SIG-M5 (cell line): Measurements from ENCODE around the gene PDLIM3.
"Not testable (repeated sequence)": the region's sequence is repeated elsewhere in the genome, so short reads cannot be mapped to it uniquely, and the experiment has no call there.

ENCODE experiments used
- DNase-seq: peaks from one replicate; lab custom pipeline; 2025; lab: John Stamatoyannopoulos, UW

The PDLIM3 gene

DNA sequence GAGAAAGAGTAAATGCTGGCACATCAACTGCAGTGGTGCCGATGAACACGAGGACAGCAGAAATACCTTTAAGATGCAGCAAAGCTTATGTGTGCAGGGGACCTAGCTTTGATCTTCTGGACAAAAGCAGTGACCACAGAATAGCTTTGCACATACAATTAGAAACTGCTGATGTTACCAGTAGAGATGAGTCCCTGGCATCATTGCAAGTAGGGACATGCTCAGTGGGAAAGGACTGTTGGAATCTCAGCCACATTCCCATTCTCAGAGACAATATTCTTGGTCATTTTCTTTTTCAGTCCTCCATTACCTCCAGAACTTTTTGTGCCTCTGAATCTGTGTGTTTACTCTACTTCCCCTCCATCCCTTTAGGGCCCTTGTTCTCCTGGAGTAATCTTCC, 16.9 kb upstream of the PDLIM3 start:
- no peak for DNase-seq

DNA sequence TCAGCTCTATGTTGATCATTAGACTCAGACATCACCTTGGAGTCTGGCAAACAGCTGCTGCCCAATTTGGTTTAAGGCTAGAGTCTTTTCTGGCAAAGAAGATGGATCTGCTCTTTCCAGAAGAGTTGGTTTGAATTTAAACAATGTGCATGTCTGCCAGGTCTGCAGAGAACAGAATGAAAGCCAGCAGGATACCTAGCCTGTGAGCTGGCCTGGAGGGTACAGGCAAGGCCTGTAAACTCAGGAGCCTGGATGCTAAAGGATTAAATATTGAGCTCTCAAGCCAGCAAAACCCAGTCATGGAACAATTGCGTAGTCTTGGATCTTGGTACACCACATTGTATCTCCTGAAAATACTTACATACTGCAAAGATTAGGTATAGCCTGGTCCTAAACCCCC, 15.6 kb upstream of the PDLIM3 start:
- no peak for DNase-seq

DNA sequence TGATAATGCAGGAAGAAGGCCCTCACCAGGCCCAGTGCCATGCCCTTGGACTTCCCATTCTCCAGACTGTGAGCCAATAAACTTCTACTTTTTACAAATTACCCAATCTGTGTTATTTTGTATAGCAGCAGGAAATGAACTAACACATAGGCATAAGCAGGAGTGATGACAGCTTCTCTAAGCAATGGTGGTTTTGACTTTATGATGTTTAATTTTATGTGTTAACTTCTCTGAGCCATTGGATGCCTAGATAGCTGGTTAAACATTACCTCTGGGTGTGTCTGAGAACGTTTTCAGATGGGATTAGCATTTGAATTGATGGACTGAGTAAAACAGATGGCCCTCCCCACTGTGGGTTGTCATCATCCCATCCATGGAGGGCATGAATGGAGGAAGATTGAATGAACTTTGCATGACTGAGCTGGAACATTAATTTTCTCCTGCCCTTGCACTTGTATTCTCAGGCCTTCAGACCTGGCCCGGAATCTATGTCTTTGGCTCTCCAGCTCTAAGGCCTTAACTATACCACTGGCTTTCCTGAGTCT, 13.9 kb upstream of the PDLIM3 start:
- DNase-seq: no peak

DNA sequence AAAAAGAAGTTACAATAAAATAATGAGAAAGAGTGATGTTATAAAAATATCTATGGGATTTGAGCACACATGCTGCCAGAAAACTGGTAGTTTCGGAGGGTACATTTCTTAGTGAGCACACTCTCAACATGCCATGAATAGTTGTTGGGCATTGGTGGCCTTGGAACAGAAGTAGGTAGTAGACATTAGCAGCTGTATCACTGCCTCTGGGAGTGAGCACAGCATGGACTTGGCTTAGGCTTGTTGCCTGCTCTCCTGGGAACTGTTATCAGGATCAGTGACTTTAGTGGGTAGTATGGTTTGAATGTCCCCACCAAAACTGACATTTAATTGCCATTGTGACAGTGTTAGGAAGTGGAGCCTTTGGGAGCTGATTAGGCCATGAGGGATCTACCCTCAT, 13.3 kb upstream of the PDLIM3 start:
- DNase-seq: no peak

DNA sequence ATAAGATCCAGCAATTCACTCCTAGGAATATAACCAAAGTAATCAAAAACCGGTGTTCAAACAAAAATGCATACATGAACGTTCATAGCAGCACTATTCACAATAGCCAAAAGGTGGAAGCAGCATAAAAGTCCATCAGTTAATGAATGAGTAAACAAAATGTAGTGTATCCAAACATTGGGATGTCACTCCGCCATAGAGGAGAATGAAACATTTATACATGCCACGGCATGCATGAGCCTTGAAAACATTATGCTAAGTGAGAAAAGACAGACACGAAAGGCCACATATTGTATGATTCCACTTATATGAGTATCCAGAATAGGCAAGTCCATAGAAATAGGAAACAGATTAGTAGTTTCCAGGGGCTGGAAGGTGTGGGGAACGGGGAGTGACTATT, 11.0 kb upstream of the PDLIM3 start:
- DNase-seq: no peak

DNA sequence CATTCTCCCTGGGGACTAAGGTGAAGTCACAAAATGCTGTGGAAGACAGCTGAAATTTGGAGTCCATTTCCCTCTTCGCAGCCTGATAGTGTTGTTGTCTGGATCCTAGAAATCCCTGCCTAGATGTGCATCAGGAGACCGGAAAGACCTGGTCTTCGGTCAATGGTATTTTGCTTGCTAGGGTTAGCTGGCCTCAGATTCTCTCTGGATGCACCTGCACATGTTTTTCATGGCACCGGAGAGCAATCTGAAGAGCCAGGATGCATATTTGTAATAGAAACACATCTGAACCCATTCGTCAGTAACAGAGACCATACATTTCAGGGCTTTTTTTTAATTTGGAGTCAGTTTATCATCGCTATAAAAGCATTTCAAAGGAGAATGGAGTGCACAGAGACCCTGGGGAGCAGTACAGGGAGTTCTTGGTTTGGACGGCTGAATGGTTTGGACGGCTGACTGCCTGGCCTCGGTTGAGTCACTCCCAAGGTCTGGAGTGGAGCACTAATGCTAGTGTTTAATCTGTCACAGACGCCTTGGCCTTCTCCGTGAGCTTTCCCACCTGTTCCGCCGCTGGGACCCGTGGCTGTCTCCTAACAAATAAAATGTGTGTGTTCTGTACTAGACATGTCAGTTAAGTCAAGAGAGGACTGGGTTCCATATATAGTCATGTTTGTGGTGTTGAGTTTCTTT, 7.5 kb upstream of the PDLIM3 start:
- no peak for DNase-seq

DNA sequence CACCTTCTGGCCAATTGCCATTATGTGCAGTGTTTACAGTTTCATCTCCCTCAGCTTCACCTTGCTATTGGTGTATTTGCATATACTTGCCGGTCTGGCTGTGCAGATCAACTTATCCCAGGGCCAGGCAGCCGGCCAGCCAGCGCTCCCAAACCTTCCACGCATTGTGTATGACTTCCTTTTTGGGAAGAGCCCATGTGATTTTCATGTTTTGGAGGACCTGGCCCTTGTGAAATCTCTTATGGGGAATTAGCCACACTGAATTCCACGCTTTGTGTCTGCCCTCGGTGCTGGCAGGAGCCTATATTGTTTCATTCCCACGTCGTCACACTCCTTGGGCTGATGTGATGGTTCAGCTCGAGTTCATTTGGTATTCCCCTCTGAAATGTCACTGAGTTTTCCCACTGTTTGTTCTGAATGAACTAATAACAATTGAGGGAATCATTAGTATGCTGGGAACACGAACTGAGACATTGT, 6.0 kb upstream of the PDLIM3 start:
- DNase-seq: no peak

DNA sequence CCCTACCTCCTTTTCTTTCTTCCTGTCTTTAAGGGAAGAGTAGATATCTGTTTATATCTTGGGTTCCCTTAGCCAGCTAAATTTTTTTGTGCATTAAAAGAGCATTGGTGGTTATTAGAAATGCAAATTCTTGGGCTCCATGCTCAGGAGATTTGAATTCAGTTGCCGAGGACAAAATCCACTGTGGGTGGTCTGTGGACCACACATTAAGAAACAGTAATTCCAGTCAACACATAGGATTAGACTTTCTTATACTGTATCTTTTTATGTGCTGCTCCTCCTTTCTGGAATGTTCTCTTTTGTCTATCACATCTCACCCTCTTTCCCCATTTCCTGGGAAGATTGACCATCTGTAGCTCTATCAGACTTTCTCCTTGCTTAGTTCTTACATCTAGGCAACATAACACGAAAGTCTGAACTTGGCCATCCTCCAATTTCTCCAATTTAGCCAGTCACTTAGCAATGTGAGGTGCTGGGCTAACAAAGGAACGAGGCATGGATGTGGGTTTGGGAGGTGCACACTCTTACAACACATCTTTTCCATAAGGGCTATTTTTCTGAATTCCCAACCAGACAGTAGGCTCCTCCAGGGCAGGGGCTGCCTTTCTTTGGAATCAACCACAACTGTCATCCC, 5.3 kb upstream of the PDLIM3 start:
- DNase-seq: no peak

DNA sequence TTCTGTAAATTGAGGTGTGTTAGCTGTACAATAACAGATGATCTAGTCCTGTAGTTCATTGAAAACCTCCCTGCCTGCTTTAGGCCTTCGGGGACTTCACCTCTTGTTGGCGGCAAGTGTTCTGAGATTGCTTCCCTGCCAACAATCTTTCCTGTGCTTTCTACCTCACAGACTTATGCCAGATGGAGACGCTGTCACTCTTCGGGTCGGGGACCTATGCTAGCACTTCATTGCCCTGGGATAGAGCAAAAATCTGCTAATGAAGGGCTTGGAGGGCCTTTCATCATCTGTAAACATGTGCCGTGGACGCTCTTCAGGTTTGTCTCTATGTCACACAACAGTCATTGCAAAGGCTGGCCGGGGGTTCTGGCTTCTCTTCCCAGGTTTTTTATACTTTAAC, 4.7 kb upstream of the PDLIM3 start:
- DNase-seq: no peak

DNA sequence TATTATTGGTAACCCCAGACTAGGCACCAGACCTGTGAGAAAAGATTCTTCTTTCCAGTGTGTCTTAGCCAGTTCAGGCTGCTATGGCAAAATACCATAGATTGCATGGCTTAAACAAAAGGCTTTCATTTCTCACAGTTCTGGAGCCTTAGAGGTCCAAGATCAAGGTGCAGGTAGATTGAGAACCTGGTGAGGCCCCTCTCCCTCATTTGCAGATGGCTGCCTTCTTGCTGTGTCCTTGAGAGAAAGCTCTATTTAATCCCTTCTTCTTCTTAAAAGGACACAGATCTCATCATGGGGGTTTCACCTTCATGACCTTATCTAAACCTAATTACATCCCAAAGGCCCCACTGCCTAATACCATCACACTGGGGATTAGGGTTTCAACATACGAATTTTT, 3.5 kb upstream of the PDLIM3 start:
- DNase-seq: no peak

DNA sequence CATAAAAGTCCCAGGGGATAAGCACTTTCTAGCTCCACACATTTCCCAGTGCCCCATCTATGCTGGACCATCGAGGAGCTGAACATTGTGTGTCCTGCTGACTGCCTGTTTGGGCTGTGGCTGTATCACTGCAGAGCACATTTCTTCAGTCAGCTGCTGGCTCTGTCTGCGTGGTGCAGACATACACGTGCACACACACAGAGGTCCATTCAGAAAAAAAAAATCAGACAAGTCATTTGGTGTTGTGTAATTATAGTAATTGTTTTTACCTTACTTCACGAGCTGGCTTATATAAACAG, 1.1 kb upstream of the PDLIM3 start:
- no peak for DNase-seq

DNA sequence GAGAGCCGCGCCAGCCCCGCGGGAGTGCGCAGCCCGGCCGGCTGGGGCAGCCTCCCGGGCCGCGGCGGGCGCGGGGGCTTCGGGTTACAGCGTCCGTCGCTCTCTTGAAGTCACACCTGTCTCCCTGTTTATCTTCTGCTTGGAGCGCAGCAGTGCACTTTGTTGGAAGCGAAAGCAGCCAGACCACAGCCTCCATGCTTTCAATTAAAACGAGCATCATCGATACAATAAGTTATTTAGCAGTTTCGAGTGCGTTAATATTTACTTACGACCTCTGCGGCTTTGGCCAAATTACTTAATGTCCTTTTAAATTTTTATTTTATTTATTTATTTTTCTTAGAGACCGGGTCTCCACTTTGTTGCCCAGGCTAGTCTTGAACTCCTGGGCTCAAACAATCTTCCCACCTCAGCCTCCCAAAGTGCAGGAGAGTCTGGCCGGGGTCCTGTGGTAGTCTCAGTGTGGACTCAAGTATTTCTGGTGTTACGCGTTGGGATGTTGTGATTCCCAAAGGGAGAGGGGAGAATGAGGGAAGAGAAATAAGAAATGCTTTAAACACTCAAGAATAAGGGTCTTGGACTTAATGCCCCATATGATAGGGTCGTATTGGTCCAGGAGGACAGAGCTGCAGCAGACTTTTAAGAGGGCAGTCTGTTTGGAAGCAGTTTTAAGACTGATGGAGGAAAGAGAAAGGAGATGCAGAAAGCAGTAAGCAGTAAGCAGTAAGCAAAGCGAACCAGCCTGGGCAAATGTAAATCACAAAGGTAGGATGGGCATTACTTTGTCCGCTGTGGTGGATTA, 504 bp upstream of the PDLIM3 start:
- no peak for DNase-seq

DNA sequence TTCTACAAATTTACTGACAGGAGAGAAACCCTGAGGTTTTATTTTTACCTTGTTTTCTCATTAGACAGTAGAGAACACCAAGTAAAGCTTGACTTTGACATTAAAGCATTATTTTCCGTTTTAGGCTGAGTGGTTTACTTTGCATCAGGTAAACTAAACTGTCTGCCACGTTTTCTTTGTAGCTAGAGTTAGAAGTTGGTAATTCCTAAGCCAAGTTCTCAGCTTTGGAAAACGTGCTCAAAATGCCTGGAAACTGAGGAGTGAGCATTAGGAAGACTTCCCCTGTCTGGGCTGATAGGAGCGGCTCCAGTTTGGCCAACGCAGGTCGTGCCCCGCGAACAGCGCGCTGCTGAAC, 819 bp downstream of the PDLIM3 start:
- DNase-seq: no peak

DNA sequence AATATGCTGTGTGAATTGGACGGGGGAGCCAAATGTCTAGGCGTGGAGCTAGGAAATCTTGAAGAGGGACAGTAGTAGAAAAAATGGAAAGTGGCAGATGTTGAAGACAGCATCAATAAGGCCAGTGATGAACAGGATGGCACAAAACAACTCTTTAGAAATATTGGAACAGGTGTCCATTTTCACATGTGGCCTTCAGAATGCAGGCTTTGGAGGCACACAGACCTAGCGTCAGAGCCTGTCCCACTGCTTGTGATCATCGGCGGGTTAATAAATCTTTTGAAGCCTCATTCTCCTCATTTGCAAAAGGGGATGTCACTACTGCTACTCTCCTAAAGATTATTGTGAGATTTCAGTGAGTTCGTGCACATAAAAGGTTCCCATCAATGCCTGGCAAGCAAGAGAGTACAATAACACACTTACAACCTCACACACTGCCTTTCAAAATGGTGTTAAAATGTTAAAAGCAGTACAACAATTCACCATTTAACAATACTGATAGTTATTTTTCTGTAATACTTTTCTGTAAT, 2.4 kb downstream of the PDLIM3 start:
- no peak for DNase-seq

DNA sequence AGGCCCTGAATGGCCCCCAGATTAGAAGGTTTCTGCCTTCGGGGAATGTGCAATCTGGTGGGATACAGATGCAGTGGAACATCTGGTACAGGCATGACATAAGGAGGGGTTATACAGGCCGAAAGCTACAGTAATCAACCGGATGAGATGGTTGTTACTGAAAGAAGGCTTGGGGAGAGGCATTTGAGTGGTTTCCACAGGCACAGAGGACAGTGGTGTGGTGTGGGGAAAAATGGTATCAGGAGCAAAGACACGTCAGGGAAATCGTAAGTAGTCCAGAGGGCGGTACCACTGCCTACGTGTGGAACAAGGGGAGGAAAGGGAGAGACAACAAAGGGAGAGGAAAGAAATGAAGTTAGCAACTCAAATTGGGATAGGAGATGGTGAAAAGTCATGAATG, 3.0 kb downstream of the PDLIM3 start:
- DNase-seq: no peak

DNA sequence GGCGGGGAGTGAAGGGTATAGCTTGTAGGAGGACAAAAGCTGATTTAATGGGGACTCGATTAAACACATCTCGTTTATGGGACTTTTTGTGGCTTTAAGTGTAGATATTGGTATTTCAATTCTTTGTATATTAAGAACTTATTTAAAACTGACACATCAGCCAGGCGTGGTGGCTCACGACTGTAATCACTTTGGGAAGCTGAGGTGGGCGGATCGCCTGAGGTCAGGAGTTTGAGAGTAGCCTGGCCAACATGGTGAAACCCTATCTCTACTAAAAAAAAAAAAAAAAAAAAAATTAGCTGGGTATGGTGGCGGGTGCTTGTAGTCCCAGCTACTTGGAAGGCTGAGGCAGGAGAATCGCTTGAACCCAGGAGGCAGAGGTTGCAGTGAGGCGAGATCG, 3.7 kb downstream of the PDLIM3 start:
- not testable (repeated sequence) for DNase-seq

DNA sequence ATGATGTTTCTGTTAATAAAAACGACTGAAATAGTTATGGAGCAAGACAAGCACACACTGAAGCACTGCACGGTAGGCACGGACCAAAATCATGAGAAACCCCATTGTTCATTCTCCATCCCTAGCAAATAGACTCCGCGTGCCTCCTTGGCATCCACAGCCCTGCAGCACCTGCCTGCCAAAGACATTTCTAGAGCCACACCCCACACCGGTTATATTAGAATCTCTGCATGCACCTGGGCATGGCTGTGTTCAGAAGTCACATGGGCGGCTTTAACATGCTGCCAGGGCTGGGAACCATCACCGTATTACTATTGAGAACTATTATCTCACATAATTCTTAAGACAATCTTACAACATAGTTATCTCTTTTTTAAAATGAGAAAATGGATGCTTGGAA, 5.9 kb downstream of the PDLIM3 start:
- no peak for DNase-seq

DNA sequence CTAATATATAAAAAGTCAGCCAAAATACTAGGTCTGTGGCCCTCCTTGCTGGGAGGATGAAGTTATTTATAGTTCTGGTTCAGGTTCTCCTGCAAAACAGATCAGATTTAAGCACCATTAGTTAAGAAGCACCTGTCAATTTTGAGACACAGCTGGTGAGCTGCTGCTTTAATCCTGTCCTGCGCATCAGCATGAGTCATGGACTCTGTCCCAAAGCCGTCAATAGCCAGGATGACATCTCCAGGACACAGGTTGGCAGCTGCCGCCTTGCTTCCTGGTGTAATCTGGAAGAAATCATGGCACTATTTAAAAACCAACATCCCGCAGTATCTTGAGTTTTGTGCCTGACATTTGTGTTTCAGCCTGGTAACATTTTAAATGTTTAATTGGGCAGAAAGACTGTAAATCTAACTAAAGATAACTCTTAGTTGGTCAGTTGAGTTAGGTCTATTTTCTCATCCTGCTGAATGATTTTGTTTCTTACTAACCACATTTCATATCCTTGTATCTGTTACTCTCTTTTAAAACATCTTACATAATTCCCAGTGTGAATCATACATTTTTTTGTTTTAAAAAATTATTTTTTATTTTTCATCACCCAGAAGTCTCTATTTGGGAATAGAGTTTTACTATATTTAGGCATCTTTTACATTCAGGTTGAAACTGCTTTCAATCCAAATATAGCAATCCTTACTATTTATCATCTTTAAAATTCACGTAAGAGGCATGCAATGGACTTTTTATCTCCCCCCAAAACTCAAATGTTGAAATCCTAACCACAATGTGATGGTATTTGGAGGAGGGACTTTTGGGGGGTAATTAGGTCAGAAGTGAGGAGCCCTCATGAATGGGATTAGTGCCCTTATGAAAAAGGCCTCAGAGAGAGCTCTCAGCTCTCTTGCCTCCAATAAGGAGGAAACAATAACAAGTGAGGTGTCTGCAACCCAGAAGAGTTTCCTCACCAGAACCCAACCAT, 10.1 kb downstream of the PDLIM3 start:
- no peak for DNase-seq

DNA sequence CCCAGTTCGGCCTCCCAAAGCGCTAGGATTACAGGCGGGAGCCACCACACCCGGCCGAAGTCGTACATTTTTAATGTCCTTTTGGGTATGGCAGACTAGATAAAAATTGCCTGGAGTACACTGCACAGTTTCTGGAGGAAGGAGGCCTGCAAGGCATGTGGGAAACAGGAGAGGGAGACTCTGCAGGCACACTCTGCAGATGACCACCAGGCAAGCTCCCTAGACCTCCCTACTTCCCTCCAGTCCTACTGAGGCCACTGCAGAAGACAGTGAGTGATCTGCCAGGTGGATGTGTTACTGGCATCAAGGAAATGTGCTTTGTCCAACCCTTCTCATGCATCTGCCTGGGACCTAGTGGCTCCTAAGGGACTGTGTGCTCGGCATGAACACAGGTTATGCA, 11.4 kb downstream of the PDLIM3 start:
- no peak for DNase-seq

DNA sequence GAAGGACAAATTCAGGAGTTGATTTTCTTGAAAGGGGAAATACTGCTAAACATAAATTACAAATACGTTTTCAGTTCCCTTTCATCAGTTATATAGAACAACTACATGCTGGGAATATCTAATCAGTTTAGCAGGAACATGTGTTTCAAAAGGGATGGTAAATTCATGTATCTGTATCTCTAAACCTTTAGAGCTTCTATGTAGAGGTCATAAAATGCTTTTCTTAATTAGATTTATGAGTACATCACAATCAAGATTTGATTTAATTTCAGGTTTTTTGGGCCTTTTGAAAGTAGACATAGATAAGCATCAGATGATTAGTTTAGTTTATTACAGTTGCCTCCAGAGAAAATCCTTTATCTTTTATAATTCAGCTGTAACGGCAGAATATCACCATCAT, 12.9 kb downstream of the PDLIM3 start:
- no peak for DNase-seq

DNA sequence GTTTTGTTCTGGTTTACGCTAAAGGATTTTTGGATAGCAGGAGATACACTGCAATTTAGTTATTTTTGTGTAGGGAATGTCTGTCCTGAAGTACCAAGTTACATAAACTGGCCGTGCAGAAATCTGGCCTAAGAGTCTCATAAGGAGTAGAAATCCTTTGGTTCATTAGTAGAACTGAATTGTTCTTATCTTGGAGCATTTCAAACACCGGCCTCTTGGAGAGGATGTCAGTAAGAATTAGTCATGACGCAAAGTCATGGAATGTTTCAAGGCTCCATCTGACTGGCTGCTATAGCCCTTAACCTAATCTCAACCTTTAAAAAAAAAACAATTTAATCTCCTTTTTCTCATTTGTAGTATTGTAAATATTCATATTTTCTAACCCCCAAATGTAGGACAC, 15.2 kb downstream of the PDLIM3 start:
- no peak for DNase-seq

DNA sequence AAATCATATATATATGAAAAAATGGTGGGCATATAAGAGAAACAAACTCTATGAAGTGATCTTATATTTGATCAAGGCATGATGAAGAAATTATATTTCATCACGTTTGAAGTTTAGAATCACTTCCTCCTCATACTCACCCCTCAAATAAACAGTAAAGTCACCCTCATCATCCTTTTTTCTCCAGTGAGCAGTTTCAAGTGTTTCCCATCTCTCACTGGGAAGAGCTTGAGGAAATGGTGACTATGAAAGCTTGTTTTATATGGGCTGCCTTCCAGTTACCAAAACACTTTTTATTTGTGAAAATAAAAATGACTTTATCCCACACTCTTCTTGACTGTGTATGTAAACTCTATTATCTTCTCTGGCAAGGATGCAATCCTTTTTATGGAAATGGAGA, 16.8 kb downstream of the PDLIM3 start:
- no peak for DNase-seq
